HCT116 (cell line): ENCODE measurements around the gene MDP1. TPM values are rescaled to one million over a fixed set of nuclear protein-coding genes. Genes with fewer than 3 reads are reported as not detected.

Source experiments
- ATAC-seq: fragments of 200-7000 bp; cut with Tn5 transposase; 2 replicates; pipeline ENCODE4 v1.9.1; 2020; ENCODE audit warnings: mild to moderate bottlenecking, moderate library complexity
- BruUV-seq: library from RNA; stranded (reverse); fragments of 400-500 nt; replicated peaks from 2 replicates; lab custom pipeline; 2021; lab: Mats Ljungman, UMichigan
- CTCF ChIA-PET: fragments of 300-600 bp; sonication (Branson Sonifier 250); formaldehyde crosslinking; loops from one replicate; lab custom pipeline; 2021; ENCODE audit warnings: antibody characterized with exemption; lab: Charles Lee
- POLR2A ChIA-PET: fragments of 300-600, 350-600 bp; sonication (Branson Sonifier 250); formaldehyde crosslinking; loops from one replicate; lab custom pipeline; 2021; ENCODE audit warnings: antibody characterized with exemption; lab: Charles Lee
- RAD21 ChIA-PET, 2 experiments: fragments of 300-600 bp; sonication (Branson Sonifier 250); formaldehyde crosslinking; loops; one replicate each; lab custom pipeline; 2023; ENCODE audit warnings: low total read pairs in 2 of 2; ENCODE audit not compliant: uncharacterized antibody in 2 of 2, unreplicated experiment in 2 of 2, low non-redundant PET in 1 of 2; lab: Charles Lee
- DNase-seq: peaks from one replicate; pipeline ENCODE4 v3.0.0-alpha.2; 2010; ENCODE audit warnings: low read depth, low spot score
- H2AFZ ChIP-seq: fragments of 200-600 bp; shearing (Covaris generic), sonication (generic); 2 replicates; pipeline ENCODE4 v1.6.1; 2017; ENCODE audit warnings: low read depth, mixed run types, mixed read lengths, antibody characterized with exemption, low read length; ENCODE audit not compliant: poor library complexity, severe bottlenecking
- H3K27ac ChIP-seq: 2 replicates; pipeline ENCODE4 v1.5.1; 2012; ENCODE audit warnings: low read depth, low read length
- H3K27me3 ChIP-seq: fragments of 200-600 bp; sonication (generic); 2 replicates; pipeline ENCODE4 v1.6.1; 2016; ENCODE audit warnings: mixed run types, low read length, mixed read lengths; ENCODE audit not compliant: insufficient read depth
- H3K36me3 ChIP-seq, 2 experiments: fragments of 200-500 bp in 1 of 2; fragments of 200-600 bp in 1 of 2; sonication (Bioruptor generic) in 1 of 2; sonication (generic) in 1 of 2; 2 replicates each; pipeline versions ENCODE4 v1.5.1 to v1.6.1; 2014 to 2016; ENCODE audit warnings: low read length in 2 of 2, inconsistent platforms in 1 of 2, mixed read lengths in 1 of 2, mixed run types in 1 of 2; ENCODE audit not compliant: insufficient read depth in 2 of 2, control insufficient read depth in 1 of 2
- H3K4me1 ChIP-seq, 2 experiments: fragments of 200-600 bp in 1 of 2; sonication (generic) in 1 of 2; 2 replicates each; pipeline versions ENCODE4 v1.5.1 to v1.6.1; 2012 to 2017; ENCODE audit warnings: low read length in 2 of 2, inconsistent platforms in 1 of 2, mild to moderate bottlenecking in 1 of 2, mixed read lengths in 1 of 2, mixed run types in 1 of 2, moderate library complexity in 1 of 2; ENCODE audit not compliant: insufficient read depth in 2 of 2, control insufficient read depth in 1 of 2
- H3K4me2 ChIP-seq: fragments of 200-600 bp; sonication (generic); 2 replicates; pipeline ENCODE4 v1.6.1; 2017; ENCODE audit warnings: mixed run types, low read length, mixed read lengths
- H3K4me3 ChIP-seq, 2 experiments: fragments of 200-600 bp in 1 of 2; sonication (generic) in 1 of 2; replicated peaks in 1 of 2; 2 replicates each; pipeline ENCODE4 v1.5.1; 2011 to 2016; ENCODE audit warnings: low read length in 2 of 2, control low read depth in 1 of 2, low read depth in 1 of 2, mild to moderate bottlenecking in 1 of 2, mixed read lengths in 1 of 2, mixed run types in 1 of 2
- H3K79me2 ChIP-seq: fragments of 200-600 bp; sonication (generic); 2 replicates; pipeline ENCODE4 v1.6.1; 2017; ENCODE audit warnings: mild to moderate bottlenecking, mixed run types, low read length, moderate library complexity, mixed read lengths; ENCODE audit not compliant: insufficient read depth
- H3K9ac ChIP-seq: fragments of 200-600 bp; sonication (generic); 2 replicates; pipeline ENCODE4 v1.6.1; 2016; ENCODE audit warnings: low read length, mixed read lengths
- H3K9me2 ChIP-seq: fragments of 200-600 bp; sonication (generic), shearing (Covaris generic); 2 replicates; pipeline ENCODE4 v1.6.1; 2017; ENCODE audit warnings: mixed run types, mild to moderate bottlenecking, moderate library complexity; ENCODE audit not compliant: insufficient read depth
- H3K9me3 ChIP-seq, 2 experiments: fragments of 200-500 bp in 1 of 2; fragments of 200-600 bp in 1 of 2; sonication (Bioruptor generic) in 1 of 2; sonication (generic) in 1 of 2; 2 replicates each; pipeline ENCODE4 v1.6.1; 2014 to 2017; ENCODE audit warnings: low read length in 2 of 2, mixed read lengths in 2 of 2, inconsistent platforms in 1 of 2, low read depth in 1 of 2, mild to moderate bottlenecking in 1 of 2, mixed run types in 1 of 2, moderate library complexity in 1 of 2; ENCODE audit not compliant: control insufficient read depth in 1 of 2, insufficient read depth in 1 of 2
- H4K20me1 ChIP-seq: fragments of 200-600 bp; sonication (generic), shearing (Covaris generic); 2 replicates; pipeline ENCODE4 v1.6.1; 2017; ENCODE audit warnings: mixed run types, mild to moderate bottlenecking, moderate library complexity; ENCODE audit not compliant: insufficient read depth
- ATF3 ChIP-seq: IDR thresholded peaks from 2 replicates; pipeline ENCODE4 v1.6.1; 2012
- EGR1 ChIP-seq: IDR thresholded peaks from 2 replicates; pipeline ENCODE4 v1.6.1; 2012; ENCODE audit warnings: low read depth
- ELF1 ChIP-seq: IDR thresholded peaks from 2 replicates; pipeline ENCODE4 v1.6.1; 2012; ENCODE audit warnings: low read depth, borderline replicate concordance
- FOSL1 ChIP-seq: IDR thresholded peaks from 2 replicates; pipeline ENCODE4 v1.6.1; 2012; ENCODE audit warnings: low read depth
- JUND ChIP-seq: IDR thresholded peaks from 2 replicates; pipeline ENCODE4 v1.6.1; 2012
- MAX ChIP-seq: IDR thresholded peaks from 2 replicates; pipeline ENCODE4 v1.6.1; 2012
- POLR2A ChIP-seq: IDR thresholded peaks from 2 replicates; pipeline ENCODE4 v1.7.0; 2011; ENCODE audit warnings: borderline replicate concordance; ENCODE audit not compliant: insufficient read depth, insufficient read length; ENCODE audit errors: extremely low read depth
- RAD21 ChIP-seq: IDR thresholded peaks from 2 replicates; pipeline ENCODE4 v1.6.1; 2012; ENCODE audit warnings: low read depth, mild to moderate bottlenecking
- SIN3A ChIP-seq: IDR thresholded peaks from 2 replicates; pipeline ENCODE4 v1.6.1; 2012; ENCODE audit warnings: low read depth
- TCF7L2 ChIP-seq: IDR thresholded peaks from 2 replicates; pipeline ENCODE4 v1.7.0; 2011; ENCODE audit warnings: borderline replicate concordance, inconsistent platforms; ENCODE audit not compliant: insufficient read depth, insufficient read length; ENCODE audit errors: extremely low read depth
- YY1 ChIP-seq: IDR thresholded peaks from 2 replicates; pipeline ENCODE4 v1.6.1; 2011; ENCODE audit warnings: low read length, low read depth, moderate library complexity, mild to moderate bottlenecking; ENCODE audit not compliant: insufficient replicate concordance; ENCODE audit errors: extremely low read depth
- ZFX ChIP-seq: fragments of 450-650 bp; IDR thresholded peaks from 2 replicates; pipeline ENCODE4 v1.6.1; 2017
- ZNF274 ChIP-seq: fragments of 200-500 bp; sonication (Bioruptor generic); IDR thresholded peaks from 2 replicates; pipeline ENCODE4 v1.6.1; 2014; ENCODE audit warnings: mild to moderate bottlenecking, low read depth, low read length, inconsistent platforms
- intact Hi-C: fragments of 100-400 bp; cut with micrococcal nuclease; formaldehyde crosslinking; loops from 2 replicates; pipeline ENCODE4 v1.10.0; 2022
- total RNA-seq: library from RNA; stranded (reverse); gene quantifications from one replicate; pipeline ENCODE4 v1.2.1, GENCODE V29; 2021; ENCODE audit not compliant: unreplicated experiment

MDP1 gene
- total RNA-seq, 1 experiment from 2014 or later = 15.9 TPM

- CTCF ChIA-PET = no interaction called here
- Histone ChIP-seq H3K9ac (no peak overlapping the region), H3K9me3 (no peaks in the 10 kb centered on the region), H3K27me3 (no peaks in the 10 kb centered on the region), H3K79me2 (no peaks in the 10 kb centered on the region), H3K4me3 (no peak overlapping the region), H3K27ac (no peak overlapping the region), H4K20me1 (no peaks in the 10 kb centered on the region), H3K36me3 (peaks cover 16 to 21% of the 10 kb centered on the region in 2 experiments; a peak in 3 of 4 replicates), H2AFZ (no peak overlapping the region), H3K4me2 (no peak overlapping the region), H3K9me2 (no peaks in the 10 kb centered on the region)
- no peak for DNase-seq
- intact Hi-C loops = no loop called here
- no TSS peak for BruUV-seq
- POLR2A ChIA-PET = no interaction called here
- ATAC-seq = no peak
- TF ChIP-seq TCF7L2 = no peak
- TF ChIP-seq, all 23 proteins: peak for 0
- H3K4me1 ChIP-seq = no peaks in the 10 kb centered on the region
- RAD21 ChIA-PET = no interaction called here
These were observed 39.3 kb downstream of the MDP1 start for GRCh38 chr14:24176599-24176998.

- no peaks in the 10 kb centered on the region for H3K36me3 ChIP-seq
- CTCF ChIA-PET = interaction anchor here (0.8 kb wide), 1 partner anchor 12 kb away, joined by 3 read pairs; the partner anchor contains the start of gene IRF9
- no peak for ATAC-seq
These were observed 43.0 kb downstream of the MDP1 start for GRCh38 chr14:24172871-24173281.

More at GRCh38 chr14:24172871-24173281, 43.0 kb downstream of the MDP1 start:
- Histone ChIP-seq H3K9ac (no peak overlapping the region), H4K20me1 (no peaks in the 10 kb centered on the region), H3K79me2 (no peaks in the 10 kb centered on the region), H3K4me3 (no peak overlapping the region), H3K9me2 (no peaks in the 10 kb centered on the region), H2AFZ (no peak overlapping the region), H3K27ac (no peak overlapping the region), H3K9me3 (no peaks in the 10 kb centered on the region), H3K4me2 (no peak overlapping the region), H3K27me3 (no peaks in the 10 kb centered on the region), H3K4me1 (no peaks in the 10 kb centered on the region)
- no peak for DNase-seq
- no peak for TF ChIP-seq POLR2A
- no peak for TF ChIP-seq ZFX
- no peak for TF ChIP-seq FOSL1
- TF ChIP-seq EGR1 = no peak
- no peak for TF ChIP-seq ATF3
- TF ChIP-seq ZNF274 = no peak
- TF ChIP-seq MAX = no peak
- TF ChIP-seq TCF7L2 = no peak
- TF ChIP-seq RAD21 = no peak
- TF ChIP-seq YY1 = no peak
- no peak for TF ChIP-seq JUND
- no peak for TF ChIP-seq ELF1
- TF ChIP-seq SIN3A = no peak
- RAD21 ChIA-PET = no interaction called here
- POLR2A ChIA-PET = no interaction called here
- no TSS peak for BruUV-seq
- intact Hi-C loops = no loop called here
